Ureter (tissue), 1 donor: ENCODE results near the gene GPX6. TPM values are rescaled to one million over a fixed set of nuclear protein-coding genes. Genes with fewer than 3 reads are reported as not detected.
"Not testable (repeated sequence)": the region's sequence is repeated elsewhere in the genome, so short reads cannot be mapped to it uniquely, and the experiment has no call there.

ENCODE experiments used
- DNase-seq: peaks from one replicate; pipeline ENCODE4 v3.0.0-alpha.2; 2020; ENCODE audit warnings: low spot score
- total RNA-seq: library from RNA; stranded (reverse); gene quantifications from one replicate; pipeline ENCODE4 v1.2.4, GENCODE V29; 2023
- donor health status: DM: yes; HTN: yes; CAD: no.

The GPX6 gene, protein sequence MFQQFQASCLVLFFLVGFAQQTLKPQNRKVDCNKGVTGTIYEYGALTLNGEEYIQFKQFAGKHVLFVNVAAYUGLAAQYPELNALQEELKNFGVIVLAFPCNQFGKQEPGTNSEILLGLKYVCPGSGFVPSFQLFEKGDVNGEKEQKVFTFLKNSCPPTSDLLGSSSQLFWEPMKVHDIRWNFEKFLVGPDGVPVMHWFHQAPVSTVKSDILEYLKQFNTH
- not detected for total RNA-seq

DNA sequence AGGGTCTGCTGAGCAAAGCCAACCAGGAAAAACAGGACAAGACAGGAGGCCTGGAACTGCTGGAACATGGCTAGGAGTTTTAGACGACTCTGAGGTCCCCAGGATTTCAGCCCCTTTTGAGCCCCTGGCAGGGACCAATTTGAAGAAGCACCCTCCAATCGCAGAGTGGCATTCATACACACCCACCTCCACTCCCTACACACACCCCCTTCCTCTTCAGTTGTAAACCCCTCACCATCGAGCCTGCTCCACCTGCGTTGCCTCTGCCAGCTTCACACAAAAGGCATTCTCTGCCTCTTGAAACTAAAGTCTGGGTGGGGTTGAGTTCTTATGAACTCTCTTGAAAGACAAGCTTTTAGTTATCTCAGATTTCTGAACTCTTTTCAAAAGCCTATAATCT lies at the start of gene GPX6:
Gene GPX6 (minus strand): TSS at position 118 of the 400 bp plus-strand sequence. CDS start 50 bp downstream, at position 68.
- DNase-seq = no peak

DNA sequence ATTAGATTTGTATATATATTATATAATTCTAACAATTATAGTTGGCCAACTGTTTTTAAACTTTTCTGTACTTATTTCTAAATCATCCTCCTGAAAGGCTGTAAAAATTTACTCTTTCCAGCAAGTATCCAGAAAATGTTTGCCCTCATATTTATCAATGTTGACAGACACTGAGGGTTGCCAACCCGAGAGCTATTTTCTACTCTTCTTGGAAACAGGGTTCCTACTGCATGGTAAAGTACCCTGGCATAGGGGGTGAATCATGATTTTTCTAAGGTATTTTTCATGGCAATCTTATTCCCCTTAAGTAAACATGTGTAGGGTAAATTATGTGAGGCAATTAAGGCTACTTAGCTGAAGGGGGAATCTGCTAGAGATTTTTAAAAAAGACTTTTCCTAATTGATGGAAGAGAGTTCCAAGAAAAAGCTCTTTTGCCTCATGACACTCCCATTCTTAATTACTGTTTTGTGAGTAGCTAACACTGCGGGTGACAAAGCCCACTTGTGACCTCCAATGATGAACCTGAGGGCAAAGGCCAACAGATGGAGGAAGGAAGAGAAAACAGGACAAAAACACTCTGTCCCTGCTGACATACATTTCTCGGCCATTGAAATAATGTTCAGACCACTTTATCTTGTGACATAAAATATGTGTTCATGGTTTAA lies 48.0 kb upstream of the GPX6 start:
- DNase-seq = no peak

DNA sequence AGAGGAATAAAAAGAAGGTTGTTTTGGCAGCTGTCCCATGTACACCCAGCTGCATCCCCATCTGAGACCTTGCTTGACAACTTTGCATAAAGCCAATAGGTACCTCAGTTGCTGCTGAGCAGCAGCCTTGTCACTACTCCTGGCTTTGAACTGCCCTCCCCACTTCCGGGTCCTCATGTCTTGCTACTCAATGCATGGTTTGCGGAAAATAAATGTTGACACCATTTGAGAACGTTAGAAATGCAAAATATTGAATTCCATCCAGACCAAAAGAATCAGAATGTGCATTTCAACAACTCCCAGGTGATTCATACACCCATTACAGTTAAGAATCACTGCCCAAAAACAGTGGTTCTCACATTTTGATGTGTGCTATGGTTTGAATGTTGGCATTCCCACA lies 43.0 kb upstream of the GPX6 start:
- no peak for DNase-seq

DNA sequence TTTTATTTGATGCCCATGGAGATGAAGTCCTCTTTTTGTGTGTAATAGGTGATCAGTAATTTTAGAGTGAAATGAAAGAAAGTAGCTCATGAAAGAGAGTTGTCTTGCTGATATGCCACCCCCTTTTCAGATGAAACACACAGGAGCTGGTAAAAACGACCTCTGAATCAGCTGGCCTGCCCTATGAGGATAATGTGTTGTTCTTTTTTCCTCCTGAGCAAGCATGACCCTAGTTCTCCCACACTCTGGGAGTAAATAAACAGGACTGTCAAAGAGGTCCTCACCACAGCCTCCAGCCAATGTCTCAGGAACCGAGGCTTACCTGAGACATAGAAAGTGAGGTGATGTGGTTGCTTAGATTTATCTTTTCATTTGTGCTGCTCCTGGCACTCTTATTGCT lies 39.5 kb upstream of the GPX6 start:
- DNase-seq = no peak

DNA sequence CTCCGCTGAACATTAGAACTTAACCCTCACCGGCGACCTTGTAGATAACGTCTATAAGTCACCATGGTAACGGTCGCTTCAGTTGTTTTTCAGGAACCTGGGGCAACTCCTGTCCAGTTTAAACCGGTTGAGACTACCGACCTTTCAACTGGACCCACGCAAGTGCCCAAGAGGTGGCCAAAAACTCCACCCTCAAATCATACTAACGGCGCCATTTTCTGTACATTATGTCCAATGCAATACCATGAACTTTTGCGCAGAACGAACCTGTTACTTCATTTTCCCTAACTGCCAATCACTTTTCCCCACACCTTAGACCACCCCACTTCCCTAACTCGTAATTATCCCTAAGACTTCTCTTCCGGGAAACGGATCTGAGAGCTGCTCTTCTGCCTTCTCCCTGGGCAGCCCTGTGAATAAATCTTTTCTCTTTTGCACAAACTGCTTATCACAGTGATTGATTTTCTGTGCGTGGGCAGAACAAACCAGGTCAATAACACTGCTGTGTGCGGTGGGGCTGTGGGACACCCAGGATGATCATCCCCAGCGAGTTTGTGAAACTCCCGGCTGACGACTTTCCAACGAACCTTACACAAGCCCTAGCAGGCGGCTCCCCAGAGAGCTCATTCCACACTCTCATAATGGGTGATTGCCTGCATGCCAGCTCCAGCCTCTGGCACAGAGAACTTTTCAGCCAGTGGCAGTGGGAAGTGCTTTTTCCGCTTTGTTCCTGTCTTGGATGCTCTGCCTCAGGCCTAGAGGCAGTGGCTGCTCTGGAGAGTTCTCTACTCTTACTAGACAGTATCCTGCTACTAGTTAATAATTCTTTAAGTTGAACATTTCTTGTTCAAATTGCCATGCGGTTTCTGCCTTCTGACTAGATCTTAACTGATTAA lies 38.6 kb upstream of the GPX6 start:
- no peak for DNase-seq

DNA sequence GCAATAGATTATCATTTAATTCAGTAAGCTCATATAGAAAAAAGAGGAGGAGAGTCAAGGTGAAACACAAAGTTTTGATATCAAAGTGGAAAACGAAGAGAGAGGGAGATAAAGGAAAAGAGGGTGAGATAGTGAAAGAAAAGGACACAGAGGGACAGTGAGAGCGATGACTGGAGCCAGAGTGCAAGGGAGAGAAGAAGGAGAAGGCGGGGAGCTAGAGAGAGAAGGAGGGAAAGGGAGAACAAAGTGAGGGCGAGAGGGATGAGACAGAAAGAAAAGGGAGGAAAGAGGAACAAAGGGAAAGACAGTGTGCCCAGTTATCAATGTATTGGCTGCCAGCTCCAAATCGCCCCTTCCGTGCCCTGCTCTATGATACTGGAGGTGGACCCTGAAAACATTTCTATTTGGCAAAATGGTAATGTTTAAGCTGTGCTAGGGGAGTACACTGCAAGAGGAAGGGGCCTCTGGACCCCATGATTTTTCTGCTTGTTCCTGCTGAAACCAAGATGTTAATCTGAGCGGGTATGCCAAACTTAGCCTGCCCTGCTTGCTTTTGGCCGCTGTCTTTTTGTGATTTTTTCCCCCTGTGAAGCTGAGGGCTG lies 37.9 kb upstream of the GPX6 start:
- DNase-seq = no peak

DNA sequence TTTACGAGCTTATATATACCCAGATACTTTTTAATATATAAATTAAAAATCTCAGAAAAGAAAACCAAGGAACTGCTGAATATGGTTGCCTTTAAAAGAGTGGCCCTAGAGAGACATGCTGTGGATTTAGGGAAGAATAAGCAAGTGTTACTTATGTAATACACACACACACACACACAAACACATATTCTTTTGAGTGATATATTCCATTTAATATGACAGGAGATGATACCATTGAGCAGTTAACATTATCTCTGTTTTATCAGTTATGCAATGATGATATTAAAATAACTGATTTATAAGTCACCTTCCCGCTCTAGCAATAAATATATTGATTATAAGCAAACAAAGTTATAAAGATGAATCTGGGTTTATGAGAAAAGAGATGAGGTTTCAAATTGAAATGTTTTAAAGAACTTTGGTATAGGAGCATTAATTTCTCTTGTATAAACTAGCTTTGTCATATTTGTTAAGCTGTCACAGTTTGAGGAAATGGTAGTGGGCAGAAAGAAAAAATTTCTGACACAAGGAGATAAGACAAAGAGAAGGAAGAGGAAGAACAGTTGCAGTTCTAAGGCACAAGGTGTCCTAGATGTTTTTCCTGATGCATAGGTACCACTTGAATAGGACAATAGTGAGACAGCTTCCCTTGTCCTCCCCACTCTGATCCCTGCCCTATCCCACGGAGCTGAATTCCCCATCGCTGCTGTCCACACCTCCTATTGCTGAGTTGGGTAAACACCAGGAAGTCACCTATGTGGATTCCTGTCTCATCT lies 36.5 kb upstream of the GPX6 start:
- DNase-seq = no peak

DNA sequence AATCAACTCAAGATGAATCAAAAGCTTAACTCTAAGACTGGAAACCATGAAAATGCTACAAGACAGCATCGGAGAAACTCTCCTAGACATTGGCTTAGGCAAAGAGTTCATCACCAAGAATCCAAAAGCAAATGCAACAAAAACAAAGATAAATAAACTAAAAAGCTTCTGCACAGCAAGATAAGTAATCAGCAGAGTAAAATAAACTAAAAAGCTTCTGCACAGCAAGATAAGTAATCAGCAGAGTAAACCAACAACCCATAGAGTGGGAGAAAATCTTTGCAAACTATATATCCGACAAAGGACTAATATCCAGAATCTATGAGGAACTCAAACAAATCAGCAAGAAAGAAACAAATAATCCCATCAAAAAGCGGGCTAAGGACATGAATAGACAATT lies 31.4 kb upstream of the GPX6 start:
- DNase-seq = not testable (repeated sequence)

DNA sequence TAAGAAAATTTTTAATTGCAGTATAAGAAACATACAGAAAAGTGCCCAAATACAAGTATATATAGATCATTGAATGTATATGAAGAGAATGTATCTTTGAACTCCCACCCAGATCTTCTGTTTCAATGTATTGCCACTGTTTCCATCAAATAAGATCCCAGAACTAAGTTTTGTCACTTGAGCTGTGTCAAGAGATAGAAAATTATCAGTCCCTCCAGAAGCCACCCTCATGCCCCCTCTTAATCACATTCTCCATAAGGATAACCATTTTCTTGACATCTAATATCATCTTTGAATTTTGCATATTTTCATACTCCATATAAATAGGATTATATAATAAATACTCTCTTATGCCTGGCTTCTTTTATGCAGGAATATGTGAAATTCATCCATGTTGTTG lies 30.4 kb upstream of the GPX6 start:
- no peak for DNase-seq

DNA sequence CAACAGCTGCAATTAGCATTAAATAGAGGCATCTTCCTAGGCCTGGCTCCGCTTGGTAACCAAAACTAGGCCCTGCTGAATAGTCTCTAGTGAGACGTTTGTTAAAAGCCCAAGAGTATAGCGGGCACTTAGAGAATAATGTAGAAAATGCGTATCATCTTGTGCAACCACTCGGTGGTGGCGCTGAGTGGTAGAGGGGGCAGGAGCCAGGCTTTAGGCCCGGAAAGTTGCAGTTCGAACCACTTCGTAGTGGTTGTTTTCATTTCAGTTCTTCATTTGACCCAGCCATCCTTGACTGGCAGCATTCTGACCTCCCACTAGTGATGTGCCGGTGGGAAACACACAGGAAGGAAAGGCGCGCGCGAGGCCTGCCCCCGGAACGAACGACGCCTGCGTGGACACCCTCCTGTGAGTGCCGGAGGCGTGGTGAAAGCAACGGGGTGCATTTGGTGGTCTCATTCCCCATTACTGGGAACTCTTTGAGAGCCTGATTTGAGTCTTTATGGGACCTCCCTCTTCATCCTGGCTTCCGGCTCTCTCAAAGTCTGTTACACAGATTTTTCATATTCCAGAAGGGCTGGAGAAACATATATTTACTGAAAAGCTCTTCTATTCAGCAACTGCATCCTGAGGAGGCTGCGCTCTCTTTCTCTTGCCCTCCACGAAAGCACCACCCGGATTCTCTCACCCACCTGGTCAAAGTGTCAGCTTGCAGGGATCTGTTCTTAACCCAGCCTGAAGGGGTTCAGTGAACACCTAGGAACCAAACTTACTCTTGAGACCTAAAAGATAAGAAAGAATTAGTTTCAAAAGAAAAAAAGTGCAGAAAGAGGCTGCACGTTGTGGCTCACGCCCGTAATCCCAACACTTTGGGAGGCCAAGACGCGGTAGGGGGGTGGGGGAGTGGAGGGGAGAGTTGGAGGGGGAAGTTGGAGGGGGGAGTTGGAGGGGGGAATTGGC lies 28.3 kb upstream of the GPX6 start:
- no peak for DNase-seq

DNA sequence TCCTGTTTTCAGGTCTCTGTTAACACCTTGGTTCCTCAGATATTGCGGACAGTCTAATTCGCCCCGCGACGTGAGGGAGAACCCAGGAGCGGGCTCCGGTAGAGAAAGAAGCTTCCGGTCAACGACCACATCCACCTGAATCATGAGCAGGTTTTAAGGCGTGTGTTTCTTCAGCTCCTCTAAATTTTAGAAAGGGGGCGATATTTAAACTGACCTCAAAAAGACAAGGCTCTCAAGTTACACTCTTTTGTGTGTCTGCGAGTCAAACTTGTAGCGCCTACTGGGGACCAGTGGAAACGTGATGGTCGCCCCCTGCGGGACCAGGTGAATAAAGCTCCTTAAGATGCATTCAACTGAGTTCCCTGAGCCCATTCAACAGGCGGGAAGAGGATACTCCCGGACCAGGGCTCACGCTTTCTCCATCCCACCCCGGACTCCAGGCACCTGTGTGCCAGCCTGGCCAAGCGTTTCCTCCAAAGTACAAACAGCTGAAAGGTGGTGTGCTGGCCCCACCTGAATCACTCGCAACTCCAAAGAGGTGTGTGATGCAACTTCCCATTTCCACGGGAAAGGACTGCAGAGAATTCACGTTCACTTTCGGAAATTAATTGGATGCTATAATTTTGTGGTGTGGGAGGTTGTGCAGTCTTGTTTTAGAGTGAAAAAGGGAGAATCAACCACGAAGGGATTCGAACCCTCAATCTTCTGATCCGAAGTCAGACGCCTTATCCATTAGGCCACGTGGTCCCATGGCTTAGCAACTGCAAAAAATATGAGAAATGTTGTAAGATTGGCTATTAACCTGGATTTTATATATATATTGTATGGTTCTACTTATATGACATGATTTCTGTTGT lies 27.1 kb upstream of the GPX6 start:
- no peak for DNase-seq

DNA sequence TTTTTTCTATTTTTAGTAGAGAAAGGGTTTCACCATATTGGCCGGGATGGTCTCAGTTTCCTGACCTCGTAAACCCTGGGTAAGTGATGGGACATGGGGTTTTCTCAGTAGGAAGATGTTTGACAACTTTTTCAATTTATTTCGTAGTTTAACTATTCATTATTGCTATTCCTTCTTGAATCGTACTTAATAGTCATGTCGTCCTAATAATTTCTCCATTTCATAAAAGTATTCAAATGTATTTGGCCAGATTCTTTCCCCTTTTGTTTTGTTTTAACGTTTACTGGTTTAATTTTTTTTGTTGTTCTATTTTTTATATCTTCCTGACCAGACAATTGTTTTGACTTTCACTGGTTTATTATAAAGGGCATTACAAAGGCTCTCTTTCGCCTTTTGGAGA lies 26.4 kb upstream of the GPX6 start:
- no peak for DNase-seq

DNA sequence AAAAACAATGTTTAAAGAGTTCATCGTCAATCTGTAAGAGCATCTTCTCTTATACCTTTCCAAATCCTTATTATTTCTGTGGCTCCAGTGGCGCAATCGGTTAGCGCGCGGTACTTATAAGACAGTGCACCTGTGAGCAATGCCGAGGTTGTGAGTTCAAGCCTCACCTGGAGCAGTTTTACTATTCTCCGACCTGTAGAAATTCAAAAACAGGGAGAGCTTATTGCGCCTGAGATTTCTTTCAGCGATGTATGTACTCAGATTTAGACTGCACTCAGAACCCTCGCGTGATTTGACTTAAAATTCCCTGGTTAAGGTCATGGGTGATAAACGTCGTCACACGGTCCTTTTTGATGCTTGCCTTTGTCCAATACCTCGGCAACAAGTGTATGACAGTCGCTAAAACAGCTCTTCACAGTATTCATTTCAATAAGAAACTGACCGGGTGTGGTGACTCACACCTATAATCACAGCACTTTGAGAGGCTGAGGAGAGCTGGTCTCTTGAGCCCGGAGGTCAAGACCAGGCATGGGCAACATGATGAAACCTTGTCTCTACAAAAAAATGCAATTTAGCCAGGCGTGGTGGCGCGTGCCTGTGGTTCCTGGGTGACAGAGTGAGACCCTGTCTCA lies 22.0 kb upstream of the GPX6 start:
- DNase-seq = no peak

DNA sequence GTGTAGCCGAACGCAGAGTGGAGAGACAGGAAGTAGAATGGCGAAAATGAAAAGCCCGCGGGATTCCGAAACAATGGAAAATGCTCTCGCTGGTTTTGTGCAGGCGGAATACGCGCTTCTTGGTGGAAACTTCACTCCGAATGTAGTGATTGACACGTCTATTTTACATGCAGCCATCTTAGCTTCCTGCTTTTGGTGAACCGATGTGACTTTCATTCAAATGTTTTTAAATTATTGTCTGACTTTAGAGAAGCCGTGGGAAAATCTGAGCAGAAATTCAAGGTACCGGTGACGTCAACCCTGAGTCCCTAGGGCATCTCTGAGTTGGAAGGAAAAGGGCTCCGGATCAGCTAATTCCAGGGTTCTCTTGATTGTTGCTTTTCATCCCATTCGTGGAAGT lies 21.5 kb upstream of the GPX6 start:
- DNase-seq = no peak

DNA sequence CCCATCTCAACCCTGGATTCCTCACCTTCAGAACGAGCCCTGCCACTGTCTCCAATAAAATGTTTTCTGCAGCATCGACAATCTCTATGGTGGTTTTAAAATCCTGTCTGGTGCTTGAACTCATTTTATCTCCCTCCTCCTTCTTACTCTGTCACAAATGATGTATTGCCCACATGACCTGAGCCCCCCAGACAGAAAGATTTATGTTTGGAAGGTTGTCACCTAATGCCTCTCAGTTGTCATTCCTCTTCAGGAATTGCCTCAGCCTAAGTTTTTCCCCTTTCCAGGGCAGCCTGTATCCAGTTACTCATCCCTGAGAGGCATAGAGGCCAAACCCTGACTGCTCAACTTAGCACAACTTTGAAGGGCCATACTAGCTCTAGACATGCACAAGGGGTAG lies 19.3 kb upstream of the GPX6 start:
- no peak for DNase-seq

DNA sequence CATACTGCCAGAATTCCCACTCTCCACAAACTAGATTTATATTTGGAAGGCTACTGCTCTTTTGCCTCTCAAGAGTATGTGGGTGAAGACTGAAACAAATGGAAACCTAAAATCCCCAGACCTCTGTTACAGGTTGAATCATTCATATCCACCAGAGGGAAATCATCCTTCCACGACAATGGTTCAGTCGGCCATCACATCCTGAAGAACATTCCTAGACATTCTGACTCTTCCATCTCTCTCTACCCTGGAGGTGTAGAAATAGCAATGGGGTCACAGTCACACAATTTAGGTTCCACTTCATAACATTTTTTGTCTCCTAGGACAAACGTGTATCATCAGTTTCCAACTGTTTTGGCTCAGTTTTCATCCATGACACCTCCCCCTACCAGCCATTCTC lies 18.7 kb upstream of the GPX6 start:
- no peak for DNase-seq

DNA sequence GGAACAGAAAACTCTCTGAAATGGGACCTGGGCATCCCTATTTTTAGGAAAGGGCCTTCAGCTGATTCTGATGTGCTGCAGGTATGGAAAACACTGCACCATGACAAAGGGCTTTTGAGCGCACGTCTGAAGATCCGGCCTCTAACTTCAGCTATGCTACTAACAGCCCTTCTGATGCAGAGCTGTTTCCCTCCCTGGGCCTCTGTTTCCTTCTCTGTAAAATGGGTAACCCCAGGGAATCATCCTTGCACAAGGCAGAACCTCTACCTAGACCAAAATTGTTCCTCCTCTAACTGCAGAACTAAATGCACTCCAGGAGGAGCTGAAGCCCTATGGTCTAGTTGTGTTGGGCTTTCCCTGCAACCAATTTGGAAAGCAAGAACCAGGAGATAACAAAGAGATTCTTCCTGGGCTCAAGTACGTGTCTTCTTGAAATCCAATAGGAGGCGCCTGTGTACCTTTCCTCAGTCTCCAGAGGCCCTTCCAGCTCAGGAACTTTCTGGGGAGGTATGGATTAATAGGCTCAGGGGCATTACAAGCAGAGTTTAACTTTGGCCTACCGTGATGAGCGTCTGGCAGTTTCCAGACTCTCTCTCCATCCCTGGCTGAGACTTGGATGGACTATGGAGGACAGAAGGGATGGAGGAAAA lies 16.0 kb upstream of the GPX6 start:
- no peak for DNase-seq

DNA sequence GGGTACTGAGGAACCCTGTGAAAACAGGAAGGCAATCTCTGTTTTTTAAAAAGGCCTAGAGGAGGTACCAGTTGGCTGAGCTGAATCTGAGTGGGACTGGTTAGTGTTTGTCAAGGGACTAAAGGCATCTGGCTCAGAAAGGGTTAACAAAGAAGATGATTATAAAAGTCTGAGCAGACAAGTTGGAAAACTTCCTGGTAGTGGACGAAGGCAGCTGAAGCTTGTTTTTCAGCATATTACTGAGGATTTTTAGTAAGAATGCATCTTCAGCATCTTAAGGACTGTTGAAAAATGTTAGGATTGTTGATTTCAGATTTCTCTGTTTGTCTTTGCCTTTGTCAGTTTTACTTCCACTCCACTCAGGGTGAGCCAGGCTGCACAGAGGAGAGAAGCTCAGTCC lies 15.2 kb upstream of the GPX6 start:
- no peak for DNase-seq
